ENCODE results near the gene OGDHL.
"Not testable (repeated sequence)": the region's sequence is repeated elsewhere in the genome, so short reads cannot be mapped to it uniquely, and the experiment has no call there.

OGDHL gene

GRCh38 chr10:49738616-49739360, 23.3 kb downstream of the OGDHL start:
- DNase-seq (ENCODE audit: low read depth), result no peak

GRCh38 chr10:49737474-49738201, 24.5 kb downstream of the OGDHL start:
- no peak for DNase-seq (ENCODE audit: low read depth)

GRCh38 chr10:49736564-49737113, 25.5 kb downstream of the OGDHL start:
- no peak for DNase-seq (ENCODE audit: low read depth)

- DNase-seq (ENCODE audit: low read depth), result no peak
Measured at GRCh38 chr10:49735848-49736563, 26.1 kb downstream of the OGDHL start.

GRCh38 chr10:49735161-49735560, 27.0 kb downstream of the OGDHL start:
- DNase-seq (ENCODE audit: low read depth), result no peak

- no peak for DNase-seq (ENCODE audit: low read depth)
Measured at GRCh38 chr10:49734676-49735075, 27.4 kb downstream of the OGDHL start.

- DNase-seq (ENCODE audit: low read depth), result no peak
Measured at GRCh38 chr10:49733866-49734265, 28.3 kb downstream of the OGDHL start.

- no peak for DNase-seq (ENCODE audit: low read depth)
Measured at GRCh38 chr10:49726593-49726992, 35.5 kb downstream of the OGDHL start.

- DNase-seq (ENCODE audit: low read depth), result not testable (repeated sequence)
Measured at GRCh38 chr10:49715157-49715556, 47.0 kb downstream of the OGDHL start.

GRCh38 chr10:49713266-49713665, 48.9 kb downstream of the OGDHL start:
- no peak for DNase-seq (ENCODE audit: low read depth)

GRCh38 chr10:49711481-49711880, 50.6 kb downstream of the OGDHL start:
- no peak for DNase-seq (ENCODE audit: low read depth)

- no peak for DNase-seq (ENCODE audit: low read depth)
Measured at GRCh38 chr10:49710966-49711365, 51.2 kb downstream of the OGDHL start.

GRCh38 chr10:49709934-49710333, 52.2 kb downstream of the OGDHL start:
- DNase-seq (ENCODE audit: low read depth), result no peak

GRCh38 chr10:49707585-49707984, 54.5 kb downstream of the OGDHL start:
- DNase-seq (ENCODE audit: low read depth), result no peak

GRCh38 chr10:49700997-49701396, 61.1 kb downstream of the OGDHL start:
- no peak for DNase-seq (ENCODE audit: low read depth)

- DNase-seq (ENCODE audit: low read depth), result no peak
Measured at GRCh38 chr10:49700211-49700610, 61.9 kb downstream of the OGDHL start.

GRCh38 chr10:49698679-49699078, 63.4 kb downstream of the OGDHL start:
- no peak for DNase-seq (ENCODE audit: low read depth)

- no peak for DNase-seq (ENCODE audit: low read depth)
Measured at GRCh38 chr10:49696311-49696710, 65.8 kb downstream of the OGDHL start.

GRCh38 chr10:49694466-49694865, 67.7 kb downstream of the OGDHL start:
- DNase-seq (ENCODE audit: low read depth), result no peak

- DNase-seq (ENCODE audit: low read depth), result no peak
Measured at GRCh38 chr10:49691588-49691987, 70.5 kb downstream of the OGDHL start.

- DNase-seq (ENCODE audit: low read depth), result no peak
Measured at GRCh38 chr10:49690698-49691356, 71.3 kb downstream of the OGDHL start.

GRCh38 chr10:49689882-49690510, 72.1 kb downstream of the OGDHL start:
- no peak for DNase-seq (ENCODE audit: low read depth)
